MM.1S (cell line): ENCODE data around the gene EIF2S3.

ENCODE experiments used
- DNase-seq: peaks from one replicate; pipeline ENCODE4 v3.0.0-alpha.2; 2015
- H2AFZ ChIP-seq: fragments of 300-600 bp; sonication (generic); 2 replicates; pipeline ENCODE4 v1.6.0; 2016; ENCODE audit warnings: antibody characterized with exemption, low read length
- H3F3A ChIP-seq: fragments of 300-600 bp; sonication (generic); 2 replicates; pipeline ENCODE4 v1.6.1; 2016; ENCODE audit warnings: mild to moderate bottlenecking, antibody characterized with exemption, low read length, moderate library complexity, mixed read lengths; ENCODE audit not compliant: insufficient read depth
- H3K27ac ChIP-seq: fragments of 300-600 bp; sonication (generic); 2 replicates; pipeline ENCODE4 v1.5.1; 2016; ENCODE audit warnings: mild to moderate bottlenecking, low read length
- H3K27me3 ChIP-seq: fragments of 300-600 bp; sonication (generic); replicated peaks from 2 replicates; pipeline ENCODE4 v1.6.0; 2016; ENCODE audit warnings: low read length; ENCODE audit not compliant: insufficient read depth
- H3K36me3 ChIP-seq: fragments of 300-600 bp; sonication (generic); replicated peaks from 2 replicates; pipeline ENCODE4 v1.6.1; 2016; ENCODE audit warnings: mild to moderate bottlenecking, low read length, mixed read lengths; ENCODE audit not compliant: insufficient read depth
- H3K4me1 ChIP-seq: fragments of 300-600 bp; sonication (generic); 2 replicates; pipeline ENCODE4 v1.6.1; 2016; ENCODE audit warnings: low read length, mixed read lengths
- H3K4me2 ChIP-seq: fragments of 300-600 bp; sonication (generic); 2 replicates; pipeline ENCODE4 v1.6.0; 2016; ENCODE audit warnings: low read depth, low read length
- H3K4me3 ChIP-seq: fragments of 300-600 bp; sonication (generic); 2 replicates; pipeline ENCODE4 v1.5.1; 2016; ENCODE audit warnings: low read length, mixed read lengths
- H3K79me2 ChIP-seq: fragments of 300-600 bp; sonication (generic); 2 replicates; pipeline ENCODE4 v1.6.1; 2016; ENCODE audit warnings: mixed run types, low read length, mixed read lengths
- H3K9ac ChIP-seq: fragments of 300-600 bp; sonication (generic); 2 replicates; pipeline ENCODE4 v1.6.1; 2016; ENCODE audit warnings: low read length, mixed read lengths
- H3K9me2 ChIP-seq: fragments of 300-600 bp; sonication (generic); replicated peaks from 2 replicates; pipeline ENCODE4 v1.6.1; 2016; ENCODE audit warnings: mild to moderate bottlenecking, low read length, mixed read lengths; ENCODE audit not compliant: insufficient read depth
- H3K9me3 ChIP-seq: fragments of 300-600 bp; sonication (generic); replicated peaks from 2 replicates; pipeline ENCODE4 v1.6.1; 2016; ENCODE audit warnings: mild to moderate bottlenecking, low read length, mixed read lengths; ENCODE audit not compliant: insufficient read depth
- H4K20me1 ChIP-seq: fragments of 300-600 bp; sonication (generic); 2 replicates; pipeline ENCODE4 v1.6.1; 2016; ENCODE audit warnings: mild to moderate bottlenecking, low read length, moderate library complexity, mixed read lengths; ENCODE audit not compliant: insufficient read depth
- EZH2 ChIP-seq: fragments of 300-600 bp; sonication (generic); optimal IDR thresholded peaks from 2 replicates; pipeline ENCODE3; 2017; ENCODE audit warnings: low read depth, mild to moderate bottlenecking, antibody characterized with exemption, low read length, mixed read lengths
- EZH2phosphoT487 ChIP-seq: fragments of 300-600 bp; sonication (generic); IDR thresholded peaks from 2 replicates; pipeline ENCODE4 v1.6.1; 2018; ENCODE audit warnings: antibody characterized with exemption, low read length
- TF ChIP-seq, protein P1 (sequence below): fragments of 300-600 bp; sonication (generic); IDR thresholded peaks from 2 replicates; pipeline ENCODE4 v1.5.1; 2016; ENCODE audit warnings: antibody characterized with exemption, low read length, mixed read lengths

The EIF2S3 gene

DNA sequence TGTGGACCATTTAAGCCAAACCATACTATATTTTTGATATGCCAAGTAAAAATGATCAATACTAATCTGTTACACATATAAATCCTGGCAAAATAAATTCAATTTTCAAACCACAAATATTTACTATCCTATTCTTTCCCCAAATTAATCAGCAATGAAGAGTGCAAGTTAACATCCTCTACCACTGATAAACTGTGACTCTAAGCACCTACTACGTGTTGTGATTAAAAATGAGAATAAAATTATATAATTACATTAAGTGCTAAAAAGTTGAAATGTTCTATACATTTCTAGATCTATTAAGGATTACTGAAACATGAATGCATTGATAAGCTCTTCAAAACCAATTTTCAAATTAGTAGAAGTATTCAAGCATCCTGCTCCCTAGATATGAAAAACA, 31.2 kb upstream of the EIF2S3 start:
- no peak overlapping the region for H3K27ac ChIP-seq
- no peaks in the 10 kb centered on the region for H4K20me1 ChIP-seq
- H3K4me1 ChIP-seq: no peaks in the 10 kb centered on the region
- TF ChIP-seq, protein P1, sequence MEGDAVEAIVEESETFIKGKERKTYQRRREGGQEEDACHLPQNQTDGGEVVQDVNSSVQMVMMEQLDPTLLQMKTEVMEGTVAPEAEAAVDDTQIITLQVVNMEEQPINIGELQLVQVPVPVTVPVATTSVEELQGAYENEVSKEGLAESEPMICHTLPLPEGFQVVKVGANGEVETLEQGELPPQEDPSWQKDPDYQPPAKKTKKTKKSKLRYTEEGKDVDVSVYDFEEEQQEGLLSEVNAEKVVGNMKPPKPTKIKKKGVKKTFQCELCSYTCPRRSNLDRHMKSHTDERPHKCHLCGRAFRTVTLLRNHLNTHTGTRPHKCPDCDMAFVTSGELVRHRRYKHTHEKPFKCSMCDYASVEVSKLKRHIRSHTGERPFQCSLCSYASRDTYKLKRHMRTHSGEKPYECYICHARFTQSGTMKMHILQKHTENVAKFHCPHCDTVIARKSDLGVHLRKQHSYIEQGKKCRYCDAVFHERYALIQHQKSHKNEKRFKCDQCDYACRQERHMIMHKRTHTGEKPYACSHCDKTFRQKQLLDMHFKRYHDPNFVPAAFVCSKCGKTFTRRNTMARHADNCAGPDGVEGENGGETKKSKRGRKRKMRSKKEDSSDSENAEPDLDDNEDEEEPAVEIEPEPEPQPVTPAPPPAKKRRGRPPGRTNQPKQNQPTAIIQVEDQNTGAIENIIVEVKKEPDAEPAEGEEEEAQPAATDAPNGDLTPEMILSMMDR: no peak
- TF ChIP-seq EZH2phosphoT487: no peak
- TF ChIP-seq EZH2: no peak
- no peak overlapping the region for H2AFZ ChIP-seq
- no peaks in the 10 kb centered on the region for H3K9me2 ChIP-seq
- H3K4me3 ChIP-seq: peak overlapping the region; percentile 82
- peaks cover 53% of the 10 kb centered on the region for H3K79me2 ChIP-seq
- H3K9me3 ChIP-seq: no peaks in the 10 kb centered on the region
- peak overlapping the region; percentile 53 for H3K4me2 ChIP-seq
- H3K36me3 ChIP-seq: no peaks in the 10 kb centered on the region
- DNase-seq: no peak
- peak overlapping the region; percentile 79; the same call in 1 of the 2 replicates for H3K9ac ChIP-seq
- no peaks in the 10 kb centered on the region for H3K27me3 ChIP-seq
- H3F3A ChIP-seq: no peaks in the 10 kb centered on the region

DNA sequence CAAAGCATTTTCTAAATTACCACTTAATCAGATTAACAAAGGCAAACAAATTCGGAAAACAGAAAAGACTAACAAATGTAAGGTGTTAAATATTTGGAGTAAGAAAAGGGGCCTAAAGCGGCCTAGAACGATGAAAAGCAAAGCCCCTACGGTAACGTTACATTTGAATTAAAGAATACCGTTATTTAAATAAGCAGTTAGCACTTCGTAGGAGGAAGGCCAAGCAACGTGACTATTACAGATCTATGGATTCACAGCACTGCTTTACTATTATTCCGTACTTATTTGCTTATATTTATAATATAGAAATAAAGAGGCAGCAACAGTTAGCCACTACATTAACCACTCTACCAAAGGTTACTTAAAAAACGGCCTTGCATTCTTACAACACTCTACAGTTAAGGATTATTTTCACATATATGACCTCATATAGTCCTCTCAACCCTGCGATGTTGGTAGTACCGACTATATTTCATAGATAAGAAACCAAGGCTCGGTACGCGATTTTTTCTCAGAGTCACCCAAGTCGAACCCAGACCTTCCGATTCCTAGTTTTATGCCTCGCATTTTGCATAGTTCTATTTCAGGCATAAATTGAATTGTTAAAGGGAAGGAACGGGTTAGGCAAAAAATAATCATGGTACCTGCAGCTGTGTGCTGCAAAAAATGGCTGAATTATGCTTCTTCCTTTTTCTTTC, 30.6 kb upstream of the EIF2S3 start:
- Histone ChIP-seq H4K20me1 (no peaks in the 10 kb centered on the region), H3K9me3 (no peaks in the 10 kb centered on the region), H3K36me3 (no peaks in the 10 kb centered on the region), H3K27me3 (no peaks in the 10 kb centered on the region), H3K4me1 (no peaks in the 10 kb centered on the region), H3K79me2 (peaks cover 50% of the 10 kb centered on the region), H3F3A (no peaks in the 10 kb centered on the region), H3K27ac (peak overlapping the region; percentile 53; the same call in 1 of the 2 replicates), H3K9me2 (no peaks in the 10 kb centered on the region), H3K4me2 (peak overlapping the region; percentile 53), H3K9ac (peak overlapping the region; percentile 79), H2AFZ (no peak overlapping the region), H3K4me3 (peak overlapping the region; percentile 82)
- peak; percentile 15 for DNase-seq
- TF ChIP-seq EZH2phosphoT487 (no peak), EZH2 (no peak)
- TF ChIP-seq, protein P1: no peak

GRCh38 chrX:24024819-24025740, 29.7 kb upstream of the EIF2S3 start:
- Histone ChIP-seq H3K9ac (peak overlapping the region; percentile 87), H3K4me2 (peak overlapping the region; percentile 53; the same call in 1 of the 2 replicates), H3K9me3 (no peaks in the 10 kb centered on the region), H3K36me3 (no peaks in the 10 kb centered on the region), H3K27ac (peak overlapping the region; percentile 53; the same call in 1 of the 2 replicates), H3K79me2 (peaks cover 44% of the 10 kb centered on the region), H3K27me3 (no peaks in the 10 kb centered on the region), H3K9me2 (no peaks in the 10 kb centered on the region), H2AFZ (0 out of 2 replicates have a peak overlapping the region, but pooled peaks have one; percentile 53), H3K4me1 (no peaks in the 10 kb centered on the region), H3K4me3 (peak overlapping the region; percentile 82), H3F3A (no peaks in the 10 kb centered on the region), H4K20me1 (no peaks in the 10 kb centered on the region)
- DNase-seq: peak; percentile 76
- TF ChIP-seq, protein P1: no peak
- TF ChIP-seq EZH2 (no peak), EZH2phosphoT487 (no peak)
